COR-L47 (cell line): ENCODE data around the gene FAM114A1.
"Not testable (repeated sequence)": the region's sequence is repeated elsewhere in the genome, so short reads cannot be mapped to it uniquely, and the experiment has no call there.

ENCODE experiments used
- DNase-seq: peaks from one replicate; lab custom pipeline; 2025; lab: John Stamatoyannopoulos, UW

Gene FAM114A1

GRCh38 chr4:38904090-38904666 is 36.6 kb downstream of the FAM114A1 start:
- DNase-seq, result no peak

- DNase-seq, result no peak
Measured at GRCh38 chr4:38904682-38905081, 37.1 kb downstream of the FAM114A1 start.

- DNase-seq, result no peak
Measured at GRCh38 chr4:38905652-38906385, 38.2 kb downstream of the FAM114A1 start.

- DNase-seq, result no peak
Measured at GRCh38 chr4:38907696-38908270, 40.2 kb downstream of the FAM114A1 start.

GRCh38 chr4:38909015-38909414 is 41.4 kb downstream of the FAM114A1 start:
- DNase-seq, result no peak

- no peak for DNase-seq
Measured at GRCh38 chr4:38911257-38911656, 43.7 kb downstream of the FAM114A1 start.

- DNase-seq, result no peak
Measured at GRCh38 chr4:38914854-38915253, 47.2 kb downstream of the FAM114A1 start.

GRCh38 chr4:38916267-38916666 is 48.7 kb downstream of the FAM114A1 start:
- not testable (repeated sequence) for DNase-seq

GRCh38 chr4:38917481-38918025 is 49.9 kb downstream of the FAM114A1 start:
- DNase-seq, result no peak

- no peak for DNase-seq
Measured at GRCh38 chr4:38919494-38919893, 51.9 kb downstream of the FAM114A1 start.

- no peak for DNase-seq
Measured at GRCh38 chr4:38920186-38920585, 52.6 kb downstream of the FAM114A1 start.

- DNase-seq, result no peak
Measured at GRCh38 chr4:38920677-38921076, 53.1 kb downstream of the FAM114A1 start.

GRCh38 chr4:38921151-38921550 is 53.5 kb downstream of the FAM114A1 start:
- no peak for DNase-seq

GRCh38 chr4:38923746-38924145 is 56.1 kb downstream of the FAM114A1 start:
- no peak for DNase-seq

GRCh38 chr4:38924353-38924752 is 56.7 kb downstream of the FAM114A1 start:
- no peak for DNase-seq

- DNase-seq, result no peak
Measured at GRCh38 chr4:38925492-38926413, 58.1 kb downstream of the FAM114A1 start.

- no peak for DNase-seq
Measured at GRCh38 chr4:38926896-38927295, 59.3 kb downstream of the FAM114A1 start.

GRCh38 chr4:38928568-38928967 is 61.0 kb downstream of the FAM114A1 start:
- DNase-seq, result no peak

- DNase-seq, result no peak
Measured at GRCh38 chr4:38928974-38929373, 61.4 kb downstream of the FAM114A1 start.

- no peak for DNase-seq
Measured at GRCh38 chr4:38930204-38930603, 62.6 kb downstream of the FAM114A1 start.

GRCh38 chr4:38930707-38931106 is 63.1 kb downstream of the FAM114A1 start:
- no peak for DNase-seq

GRCh38 chr4:38931125-38931524 is 63.5 kb downstream of the FAM114A1 start:
- no peak for DNase-seq
